Measurements from ENCODE around the gene TMEM132D. TPM values are rescaled to one million over a fixed set of nuclear protein-coding genes. Genes with fewer than 3 reads are reported as not detected.

Gene TMEM132D
- total and polyA plus RNA-seq, 2 donors (not counting 3 experiments of a cell fraction or from before 2014, with no cell fraction given), result not detected

DNA sequence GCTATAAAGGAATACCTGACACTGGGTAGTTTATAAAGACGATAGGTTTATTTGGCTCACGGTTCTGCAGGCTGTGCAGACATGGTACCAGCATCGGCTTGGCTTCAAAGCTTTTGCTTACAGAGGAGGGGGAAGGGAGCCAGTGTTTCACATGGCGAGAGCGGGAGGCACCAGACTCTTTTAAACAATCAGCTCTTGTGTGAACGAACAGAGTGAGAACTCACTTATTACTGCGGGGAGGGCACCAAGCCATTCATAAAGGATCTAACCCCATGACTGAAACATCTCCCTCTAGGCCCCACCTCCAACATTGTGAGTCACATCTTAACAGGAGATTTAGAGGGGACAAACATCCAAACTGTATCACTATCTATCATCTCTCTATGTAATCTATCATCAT, 227.4 kb downstream of the TMEM132D start:
- no peaks in the 10 kb centered on the region for H3K9me1 ChIP-seq (replicated peaks; ENCODE audit: control insufficient read depth, extremely low read depth, insufficient read depth, low read length)
- no peak overlapping the region for H2AFZ ChIP-seq (ENCODE audit: low read depth, low read length)
- no peaks in the 10 kb centered on the region for H4K20me1 ChIP-seq (replicated peaks; ENCODE audit: control insufficient read depth, extremely low read depth, insufficient read depth, low read length)
- BruUV-seq (replicated peaks), result no TSS peak
- intact Hi-C loops (cut with micrococcal nuclease) (no loop called here), dilution Hi-C loops (cut with MboI; ENCODE audit: extremely low pct_ligation_motif_present, low sequenced_read_pairs) (no loop called here)
- H3K27ac ChIP-seq (ENCODE audit: insufficient read depth, low read depth, low read length), result no peak overlapping the region
- no peaks in the 10 kb centered on the region for H3K4me1 ChIP-seq (ENCODE audit: control insufficient read depth, extremely low read depth, insufficient read depth, low read length)
- no peak overlapping the region for H3K4me2 ChIP-seq (ENCODE audit: insufficient read depth, low read length)
- FAIRE-seq, result no peak
- CTCF ChIA-PET, result no interaction called here
- peaks cover 3% of the 10 kb centered on the region for H3K9me3 ChIP-seq (replicated peaks; ENCODE audit: control insufficient read depth, insufficient read depth, low read length)
- TF ChIP-seq POLR2AphosphoS5 (IDR thresholded peaks at IDR 0.05; ENCODE audit: insufficient read depth, low read depth, low read length) (no peak), JUN (IDR thresholded peaks at IDR 0.05; ENCODE audit: borderline replicate concordance, insufficient read depth, insufficient read length, low read depth) (no peak), POLR2A (IDR thresholded peaks at IDR 0.05; ENCODE audit: low read depth, low read length) (no peak), GATA2 (IDR thresholded peaks at IDR 0.05; ENCODE audit: insufficient read depth, insufficient read length, low read depth, low read length) (no peak)
- TF ChIP-seq, protein P1, sequence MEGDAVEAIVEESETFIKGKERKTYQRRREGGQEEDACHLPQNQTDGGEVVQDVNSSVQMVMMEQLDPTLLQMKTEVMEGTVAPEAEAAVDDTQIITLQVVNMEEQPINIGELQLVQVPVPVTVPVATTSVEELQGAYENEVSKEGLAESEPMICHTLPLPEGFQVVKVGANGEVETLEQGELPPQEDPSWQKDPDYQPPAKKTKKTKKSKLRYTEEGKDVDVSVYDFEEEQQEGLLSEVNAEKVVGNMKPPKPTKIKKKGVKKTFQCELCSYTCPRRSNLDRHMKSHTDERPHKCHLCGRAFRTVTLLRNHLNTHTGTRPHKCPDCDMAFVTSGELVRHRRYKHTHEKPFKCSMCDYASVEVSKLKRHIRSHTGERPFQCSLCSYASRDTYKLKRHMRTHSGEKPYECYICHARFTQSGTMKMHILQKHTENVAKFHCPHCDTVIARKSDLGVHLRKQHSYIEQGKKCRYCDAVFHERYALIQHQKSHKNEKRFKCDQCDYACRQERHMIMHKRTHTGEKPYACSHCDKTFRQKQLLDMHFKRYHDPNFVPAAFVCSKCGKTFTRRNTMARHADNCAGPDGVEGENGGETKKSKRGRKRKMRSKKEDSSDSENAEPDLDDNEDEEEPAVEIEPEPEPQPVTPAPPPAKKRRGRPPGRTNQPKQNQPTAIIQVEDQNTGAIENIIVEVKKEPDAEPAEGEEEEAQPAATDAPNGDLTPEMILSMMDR (IDR thresholded peaks at IDR 0.05; ENCODE audit: extremely low read depth in 1 of 2, insufficient read depth in 1 of 2, low read depth in 1 of 2, low read length in 2 of 2), result no peak
- no peak overlapping the region for H3K4me3 ChIP-seq (replicated peaks in 1 of 3; ENCODE audit: insufficient read depth in 1 of 3, low read depth in 1 of 3, low read length in 3 of 3)
- no peaks in the 10 kb centered on the region for H3K79me2 ChIP-seq (ENCODE audit: control insufficient read depth, insufficient read depth, low read length)
- no peak overlapping the region for H3K9ac ChIP-seq (replicated peaks; ENCODE audit: extremely low read depth, insufficient read depth, low read length)
- POLR2A ChIA-PET, result no interaction called here
- no peaks in the 10 kb centered on the region for H3K27me3 ChIP-seq (ENCODE audit: control insufficient read depth in 2 of 2, insufficient read depth in 2 of 2, low read length in 2 of 2)
- no peak for DNase-seq (ENCODE audit: low read depth, low spot score)
- no peaks in the 10 kb centered on the region for H3K36me3 ChIP-seq (ENCODE audit: control insufficient read depth in 2 of 2, extremely low read depth in 1 of 2, insufficient read depth in 2 of 2, low read length in 2 of 2)

- dilution Hi-C loops (cut with MboI; ENCODE audit: extremely low pct_ligation_motif_present, low sequenced_read_pairs) (no loop called here), intact Hi-C loops (cut with micrococcal nuclease) (no loop called here)
- FAIRE-seq (no peak), DNase-seq (ENCODE audit: low read depth, low spot score) (no peak)
- Histone ChIP-seq H3K79me2 (ENCODE audit: control insufficient read depth, insufficient read depth, low read length) (no peaks in the 10 kb centered on the region), H3K9me3 (replicated peaks; ENCODE audit: control insufficient read depth, insufficient read depth, low read length) (peaks cover 3% of the 10 kb centered on the region), H3K36me3 (ENCODE audit: control insufficient read depth in 2 of 2, extremely low read depth in 1 of 2, insufficient read depth in 2 of 2, low read length in 2 of 2) (no peaks in the 10 kb centered on the region), H3K27ac (ENCODE audit: insufficient read depth, low read depth, low read length) (no peak overlapping the region), H3K4me2 (ENCODE audit: insufficient read depth, low read length) (no peak overlapping the region), H3K4me3 (replicated peaks in 1 of 3; ENCODE audit: insufficient read depth in 1 of 3, low read depth in 1 of 3, low read length in 3 of 3) (no peak overlapping the region), H3K4me1 (ENCODE audit: control insufficient read depth, extremely low read depth, insufficient read depth, low read length) (no peaks in the 10 kb centered on the region), H4K20me1 (replicated peaks; ENCODE audit: control insufficient read depth, extremely low read depth, insufficient read depth, low read length) (no peaks in the 10 kb centered on the region), H3K9me1 (replicated peaks; ENCODE audit: control insufficient read depth, extremely low read depth, insufficient read depth, low read length) (no peaks in the 10 kb centered on the region), H3K27me3 (ENCODE audit: control insufficient read depth in 2 of 2, insufficient read depth in 2 of 2, low read length in 2 of 2) (no peaks in the 10 kb centered on the region), H3K9ac (replicated peaks; ENCODE audit: extremely low read depth, insufficient read depth, low read length) (no peak overlapping the region), H2AFZ (ENCODE audit: low read depth, low read length) (no peak overlapping the region)
- ChIA-PET CTCF (no interaction called here), POLR2A (no interaction called here)
- TF ChIP-seq JUN (IDR thresholded peaks at IDR 0.05; ENCODE audit: borderline replicate concordance, insufficient read depth, insufficient read length, low read depth) (no peak), EZH2 (IDR thresholded peaks at IDR 0.05; ENCODE audit: borderline replicate concordance, low read depth, low read length, severe bottlenecking) (no peak), POLR2A (IDR thresholded peaks at IDR 0.05; ENCODE audit: low read depth, low read length) (no peak), FOS (IDR thresholded peaks at IDR 0.05; ENCODE audit: borderline replicate concordance, insufficient read depth, low read length) (no peak)
- BruUV-seq (replicated peaks), result no TSS peak
These were observed 227.9 kb downstream of the TMEM132D start for GRCh38 chr12:129675947-129676346.
